ENCODE measurements around the gene DSG3. TPM values are rescaled to one million over a fixed set of nuclear protein-coding genes. Genes with fewer than 3 reads are reported as not detected.

Gene DSG3
- total and polyA plus RNA-seq, 2 of the 13 experiments (the other 11 are each of a cell fraction or from before 2014, with no cell fraction given): not detected

- peak; percentile 23; the same call in 1 of the 2 replicates for TF ChIP-seq ZNF614 (CRISPR knock-in tag; IDR thresholded peaks at IDR 0.05; ENCODE audit: borderline replicate concordance)
- peak; percentile 43 for TF ChIP-seq TBL1XR1 (IDR thresholded peaks at IDR 0.05; ENCODE audit: borderline replicate concordance, low read length, partially characterized antibody)
- TF ChIP-seq MEIS1 (CRISPR knock-in tag; IDR thresholded peaks at IDR 0.05; ENCODE audit: borderline replicate concordance): no peak
- no peak for TF ChIP-seq FOXP4 (CRISPR knock-in tag; IDR thresholded peaks at IDR 0.05)
- peak; percentile 63; the same call in 1 of the 2 replicates for TF ChIP-seq ARID3A (IDR thresholded peaks at IDR 0.05; ENCODE audit: low read depth, low read length)
- no peak for TF ChIP-seq ETS1 (CRISPR knock-in tag; IDR thresholded peaks at IDR 0.05)
- TF ChIP-seq RXRB (CRISPR knock-in tag; IDR thresholded peaks at IDR 0.05; ENCODE audit: borderline replicate concordance): peak; percentile 29; the same call in 1 of the 2 replicates
- TF ChIP-seq CENPBD1 (CRISPR knock-in tag; IDR thresholded peaks at IDR 0.05; ENCODE audit: borderline replicate concordance, low read depth): no peak
- no peak for TF ChIP-seq LCORL (IDR thresholded peaks at IDR 0.05)
- 0 out of 2 replicates have a peak, but pooled peaks have one; percentile 19 for TF ChIP-seq LCORL (CRISPR knock-in tag; IDR thresholded peaks at IDR 0.05)
- no peak for TF ChIP-seq THYN1 (CRISPR knock-in tag; IDR thresholded peaks at IDR 0.05; ENCODE audit: borderline replicate concordance, low read depth)
- no peak for TF ChIP-seq FOXK2 (IDR thresholded peaks at IDR 0.05)
- TF ChIP-seq ZNF790 (CRISPR knock-in tag; IDR thresholded peaks at IDR 0.05; ENCODE audit: borderline replicate concordance): no peak
- no peak for TF ChIP-seq ZNF800 (CRISPR knock-in tag; IDR thresholded peaks at IDR 0.05)
- TF ChIP-seq ZNF570 (CRISPR knock-in tag; IDR thresholded peaks at IDR 0.05; ENCODE audit: borderline replicate concordance): no peak
- TF ChIP-seq SAP130 (CRISPR knock-in tag; IDR thresholded peaks at IDR 0.05; ENCODE audit: low read depth): 0 out of 2 replicates have a peak, but pooled peaks have one; percentile 28
- TF ChIP-seq ERF (CRISPR knock-in tag; IDR thresholded peaks at IDR 0.05): no peak
- TF ChIP-seq FOSL2 (CRISPR knock-in tag; IDR thresholded peaks at IDR 0.05): peak; percentile 55
- TF ChIP-seq TEAD3 (CRISPR knock-in tag; optimal IDR thresholded peaks at IDR 0.05; ENCODE audit: borderline replicate concordance): peak; percentile 17
- no peak for TF ChIP-seq ZNF431 (CRISPR knock-in tag; IDR thresholded peaks at IDR 0.05; ENCODE audit: borderline replicate concordance, low read depth)
- TF ChIP-seq TBX3 (IDR thresholded peaks at IDR 0.05; ENCODE audit: borderline replicate concordance): 0 out of 2 replicates have a peak, but pooled peaks have one; percentile 38
- TF ChIP-seq ZNF460 (CRISPR knock-in tag; IDR thresholded peaks at IDR 0.05; ENCODE audit: borderline replicate concordance): no peak
Measured at GRCh38 chr18:31402026-31402373, 45.5 kb upstream of the DSG3 start (continued).
